HG03103 (cell line): ENCODE data around the gene SF1.

Source experiments
- ATAC-seq: cut with Tn5 transposase; IDR thresholded peaks from one replicate; pipeline ENCODE4 v1.9.1; 2021; ENCODE audit warnings: low read depth; ENCODE audit not compliant: unreplicated experiment

SF1 gene

GRCh38 chr11:64801561-64802369, 23.4 kb upstream of the SF1 start:
- no peak for ATAC-seq

DNA sequence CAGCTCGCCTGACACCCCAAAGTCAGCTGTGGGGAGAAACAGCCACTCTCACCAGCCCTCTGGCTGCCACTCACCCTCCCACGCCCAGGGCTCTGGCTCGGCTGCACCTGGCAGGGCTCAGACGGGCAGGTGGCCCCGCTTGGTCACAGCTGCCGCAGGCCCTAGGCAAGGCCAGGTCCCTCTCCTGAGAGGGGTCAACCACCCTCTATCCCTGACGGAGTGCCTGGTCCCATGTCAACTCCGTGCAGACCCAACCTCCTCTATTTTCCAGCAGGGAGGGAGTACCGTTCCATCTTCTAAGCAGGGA, 22.8 kb upstream of the SF1 start:
- ATAC-seq = no peak

- ATAC-seq = no peak
Observed at GRCh38 chr11:64800303-64801157, 22.2 kb upstream of the SF1 start.

DNA sequence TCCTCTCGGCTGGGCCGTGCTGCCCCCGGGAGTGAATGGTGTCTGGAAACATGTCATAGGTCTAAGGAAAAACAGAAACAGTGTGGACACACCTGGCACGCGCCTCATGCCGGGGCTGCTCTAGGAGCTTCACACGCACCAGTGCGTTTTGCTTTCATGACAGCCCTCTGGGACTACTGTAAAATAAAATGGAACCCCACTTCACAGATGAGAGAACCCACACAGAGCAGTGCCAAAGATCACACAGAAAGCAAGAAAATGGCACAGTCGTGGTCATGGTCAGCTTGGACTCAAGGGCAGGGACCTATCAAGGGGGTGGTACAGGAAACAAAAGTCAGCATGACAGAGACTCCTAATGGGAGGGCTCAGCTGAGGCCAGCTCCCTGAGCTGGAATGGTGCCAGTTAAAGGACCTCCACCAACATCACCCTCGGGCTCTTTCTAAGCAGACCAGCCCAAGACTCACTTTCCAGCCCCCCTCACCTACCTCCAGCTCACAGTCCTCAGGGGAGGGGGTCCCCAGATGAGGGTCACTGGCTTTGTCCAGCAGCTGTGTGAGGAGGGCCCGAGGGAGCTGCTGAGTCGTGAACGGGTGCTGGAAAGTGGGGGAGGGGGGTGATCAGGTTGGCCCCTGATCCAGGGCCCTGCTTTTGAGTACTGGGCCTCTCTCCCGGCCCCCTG, 21.4 kb upstream of the SF1 start:
- ATAC-seq = no peak

DNA sequence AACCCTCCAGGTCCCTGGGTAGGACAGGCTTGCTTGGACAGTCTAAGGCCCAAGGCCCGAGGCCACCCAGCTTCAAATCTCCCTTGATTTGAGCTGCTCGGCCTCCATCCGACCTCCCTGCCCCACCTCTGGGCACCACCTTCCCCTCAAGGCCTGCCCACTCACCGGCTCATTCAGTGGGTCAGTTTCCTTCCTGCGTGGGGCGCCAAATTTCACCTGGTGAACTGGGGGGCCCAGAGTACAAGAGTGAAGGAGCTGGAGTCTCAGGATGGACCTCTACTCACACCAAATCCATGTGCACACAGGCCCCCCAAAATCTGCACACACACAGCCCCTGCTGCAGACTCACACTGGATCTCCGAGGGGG, 20.9 kb upstream of the SF1 start:
- no peak for ATAC-seq

DNA sequence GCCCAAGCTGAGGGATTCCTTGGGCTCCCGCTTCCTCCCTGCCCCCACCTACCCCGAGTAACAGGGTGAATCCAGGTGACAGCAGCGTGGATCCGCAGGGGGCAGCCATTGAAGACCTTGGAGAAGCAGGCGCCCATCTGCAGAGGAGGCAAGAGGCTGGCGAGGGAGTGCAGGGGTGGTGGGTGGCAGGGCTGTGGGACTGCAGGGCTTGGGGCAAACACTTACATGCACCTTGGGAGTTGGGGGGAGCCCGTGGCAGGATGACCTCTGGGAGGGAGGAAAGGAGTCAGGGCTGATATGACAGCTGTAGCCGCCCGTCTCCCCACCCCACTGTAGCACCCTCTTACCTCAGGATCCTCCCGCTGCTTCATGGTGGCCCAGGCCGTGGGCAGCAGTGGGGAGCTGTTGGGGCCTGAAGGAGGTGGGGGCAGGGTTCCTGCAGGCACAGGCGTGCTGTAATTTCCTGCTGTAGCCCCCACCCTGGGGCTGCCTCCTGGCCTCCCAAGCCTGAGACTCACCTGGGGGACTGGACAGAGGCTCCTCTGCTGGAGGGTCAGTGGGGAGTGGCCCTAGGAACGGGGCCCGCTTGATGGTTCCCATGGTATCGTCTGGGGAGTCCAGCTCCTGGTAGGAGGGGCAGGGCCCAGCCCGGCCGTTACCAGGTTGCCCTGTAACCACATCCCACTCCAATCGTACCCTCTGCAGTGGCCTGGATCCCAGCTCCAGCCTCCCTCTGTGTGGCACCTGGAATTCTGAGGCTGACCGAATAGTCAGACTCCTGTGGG, 18.6 kb upstream of the SF1 start:
- ATAC-seq = no peak

GRCh38 chr11:64796047-64796756, 17.9 kb upstream of the SF1 start:
- ATAC-seq = no peak

DNA sequence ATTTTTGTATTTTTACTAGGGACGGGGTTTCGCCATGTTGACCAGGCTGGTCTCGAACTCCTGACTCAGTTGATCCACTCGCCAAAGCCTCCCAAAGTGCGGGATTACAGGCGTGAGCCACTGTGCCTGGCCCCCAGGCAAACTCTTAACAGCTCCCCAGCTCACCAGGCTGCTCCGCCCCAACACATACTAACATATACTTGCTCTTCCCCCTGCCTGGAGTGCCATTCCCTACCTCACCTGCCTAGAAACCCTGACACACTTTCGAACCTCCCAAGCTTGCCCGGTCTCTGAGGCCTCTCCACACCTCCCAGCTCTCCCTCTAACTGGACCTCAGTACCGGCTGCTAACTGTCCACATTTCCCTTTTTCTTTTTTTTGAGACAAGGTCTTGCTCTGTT, 16.2 kb upstream of the SF1 start:
- no peak for ATAC-seq

DNA sequence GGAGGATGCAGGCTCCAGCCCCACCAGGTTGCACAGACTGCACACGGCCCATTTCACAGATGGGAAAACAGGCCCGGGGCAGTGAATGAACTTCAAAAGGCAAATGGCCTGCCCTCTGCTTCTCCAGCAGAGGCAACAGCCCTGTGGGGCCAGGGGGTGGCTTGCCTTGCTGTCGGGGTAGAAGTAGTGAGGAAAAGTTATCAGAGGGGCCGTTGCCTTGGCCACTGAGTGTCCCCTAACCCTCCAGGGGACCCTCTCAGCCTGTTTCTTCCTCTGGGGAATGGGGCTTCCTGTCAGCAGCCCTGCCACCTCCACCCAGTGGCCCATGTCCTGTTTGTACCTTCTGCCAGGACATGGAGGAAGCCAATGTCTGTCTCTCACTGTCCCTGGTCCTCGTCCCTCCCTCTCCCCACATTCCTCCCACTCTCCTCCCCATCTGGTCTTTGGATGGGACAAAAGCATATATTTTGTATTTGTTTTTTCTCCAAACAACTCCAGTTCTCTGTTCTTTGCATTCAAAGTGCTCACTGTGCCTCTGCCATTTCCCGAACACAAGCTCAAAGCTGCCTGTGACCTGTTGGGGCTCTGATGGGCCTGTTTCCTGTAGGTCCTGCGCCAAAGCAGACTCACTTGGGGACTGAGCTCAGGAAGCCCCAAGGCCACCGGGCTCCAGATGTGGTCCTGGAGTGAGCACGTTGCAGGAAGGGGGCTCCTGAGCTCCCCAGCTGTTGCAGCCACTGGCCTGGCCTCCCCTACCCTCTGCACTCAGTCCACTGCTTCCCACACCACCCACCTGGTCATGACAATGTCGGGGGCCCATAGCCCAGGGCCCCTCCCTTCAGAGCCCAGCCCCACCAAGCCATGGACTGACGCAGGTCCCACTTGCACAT, 15.2 kb upstream of the SF1 start:
- ATAC-seq = no peak

DNA sequence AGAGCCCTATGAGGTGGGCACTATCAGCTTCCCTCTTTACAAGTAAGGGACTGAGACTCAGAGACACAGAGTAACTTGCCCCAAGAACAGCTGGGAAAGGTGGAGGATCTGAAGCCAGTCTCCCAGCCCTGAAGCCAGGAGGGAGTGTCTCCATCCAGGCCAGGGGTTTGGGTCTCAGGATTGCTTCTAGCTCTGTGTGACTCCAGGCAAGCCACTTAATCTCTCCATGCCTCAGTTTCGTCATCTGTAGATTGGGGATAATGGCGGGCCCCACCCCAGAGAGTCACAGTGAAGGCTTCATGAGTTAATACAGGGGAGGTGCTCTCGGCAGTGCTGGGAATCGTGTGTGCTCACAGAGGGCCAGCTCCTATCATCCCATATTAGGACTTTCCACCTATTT, 14.1 kb upstream of the SF1 start:
- ATAC-seq = no peak

DNA sequence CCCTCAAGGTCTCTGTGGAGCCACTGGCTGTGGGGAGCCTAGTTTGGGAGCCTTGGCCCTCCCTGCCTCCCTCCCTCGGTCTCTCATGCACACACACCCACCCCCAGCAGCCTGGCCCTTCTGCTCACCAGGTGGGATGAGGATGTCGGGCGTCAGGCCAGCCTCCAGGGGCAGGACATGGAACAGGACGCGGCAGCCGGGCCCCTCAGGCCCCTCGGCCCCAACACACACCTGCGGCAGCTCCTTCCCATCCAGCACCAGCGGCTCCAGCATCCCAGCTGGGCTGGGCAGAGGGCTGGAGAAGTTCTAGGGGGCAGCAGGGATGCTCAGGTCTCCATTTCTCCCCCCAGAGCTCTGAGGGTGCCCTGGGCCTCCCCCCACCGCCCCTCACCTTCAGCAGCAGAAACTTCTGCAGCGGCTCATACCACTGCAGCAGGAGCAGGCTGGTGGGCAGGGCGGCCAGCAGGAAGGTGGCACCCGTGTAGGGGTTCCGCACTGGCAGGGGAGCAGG, 13.5 kb upstream of the SF1 start:
- ATAC-seq = no peak

DNA sequence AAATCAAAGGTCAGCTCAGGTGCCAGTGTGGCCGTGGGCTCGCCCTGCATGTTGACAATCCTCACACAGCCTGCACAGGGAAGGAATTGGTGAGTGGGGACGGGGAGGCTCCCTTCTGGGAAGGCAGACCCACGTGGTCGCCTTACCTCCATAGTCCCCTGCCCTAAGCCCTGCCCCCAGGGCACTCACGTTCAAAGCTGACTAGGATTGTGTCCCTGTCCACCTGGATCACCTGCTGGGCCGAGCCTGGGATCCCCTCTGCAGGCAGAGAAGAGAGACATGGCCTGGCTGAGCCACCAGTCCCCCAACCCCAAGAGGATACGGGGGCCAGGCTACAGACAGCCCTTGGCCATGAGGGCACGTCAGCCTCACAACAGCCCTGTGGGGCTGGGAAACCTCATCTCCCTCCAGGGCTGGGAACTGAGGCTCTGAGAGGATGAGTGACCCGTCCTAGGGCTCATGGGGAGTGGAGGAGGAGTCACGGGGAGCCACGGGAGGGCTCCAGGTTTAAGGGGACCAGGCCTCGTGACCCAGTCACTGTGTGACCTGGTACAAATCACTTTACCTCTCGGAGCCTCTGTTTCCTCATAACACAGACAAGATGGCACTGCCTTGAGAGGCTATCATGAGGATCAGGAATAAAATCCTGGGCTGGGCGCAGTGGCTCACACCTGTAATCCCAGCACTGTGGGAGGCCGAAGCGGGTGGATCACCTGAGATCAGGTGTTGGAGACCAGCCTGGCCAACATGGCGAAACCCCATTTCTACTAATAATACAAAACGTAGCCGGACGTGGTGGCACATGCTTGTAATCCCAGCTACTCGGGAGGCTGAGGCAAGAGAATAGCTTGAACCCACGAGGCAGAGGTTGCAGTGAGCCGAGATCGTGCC, 12.1 kb upstream of the SF1 start:
- no peak for ATAC-seq

- no peak for ATAC-seq
Observed at GRCh38 chr11:64789331-64790204, 11.2 kb upstream of the SF1 start.

DNA sequence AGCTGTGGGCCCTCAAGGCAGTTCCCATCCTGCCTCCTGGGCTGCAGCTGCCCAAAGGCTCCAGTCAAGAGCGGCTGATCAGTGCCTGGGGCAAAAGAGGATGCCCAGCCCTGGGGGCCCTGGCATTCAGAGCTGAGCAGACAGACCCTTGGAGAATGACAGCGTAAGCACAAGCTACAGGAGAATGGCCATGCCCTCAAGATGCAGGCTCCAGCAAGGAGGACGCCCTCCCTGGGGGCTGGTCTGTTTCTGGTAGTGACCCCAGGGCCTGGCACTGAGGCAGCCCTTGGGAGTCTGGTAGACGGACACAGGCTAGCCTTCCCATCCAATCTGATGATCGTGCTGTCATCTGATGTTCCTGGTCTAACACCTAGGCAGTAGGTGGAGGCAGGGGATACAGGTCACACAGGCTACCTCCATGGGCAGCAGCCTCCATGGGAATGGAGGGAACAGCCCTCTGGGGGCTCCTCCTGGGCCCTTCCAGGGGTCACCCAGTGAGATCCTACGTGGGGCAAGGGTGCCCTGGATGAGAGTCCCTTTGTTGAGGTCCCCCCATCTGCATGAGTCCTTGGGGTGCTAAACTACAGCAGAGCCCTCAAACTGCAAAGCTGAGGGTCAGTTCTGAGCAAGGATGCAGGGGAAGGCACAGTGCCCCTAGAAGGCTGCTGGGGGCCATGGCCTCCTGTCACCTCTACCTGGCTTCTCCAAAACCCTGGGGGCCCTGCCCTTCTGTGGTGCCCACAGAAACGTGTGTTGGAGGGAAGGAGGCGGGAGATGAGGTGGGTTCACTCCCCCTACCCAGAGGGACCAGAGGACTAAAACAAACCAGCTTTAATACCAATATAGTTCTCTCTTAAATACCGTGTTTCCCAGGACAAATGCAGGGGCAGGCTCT, 10.2 kb upstream of the SF1 start:
- ATAC-seq = no peak

DNA sequence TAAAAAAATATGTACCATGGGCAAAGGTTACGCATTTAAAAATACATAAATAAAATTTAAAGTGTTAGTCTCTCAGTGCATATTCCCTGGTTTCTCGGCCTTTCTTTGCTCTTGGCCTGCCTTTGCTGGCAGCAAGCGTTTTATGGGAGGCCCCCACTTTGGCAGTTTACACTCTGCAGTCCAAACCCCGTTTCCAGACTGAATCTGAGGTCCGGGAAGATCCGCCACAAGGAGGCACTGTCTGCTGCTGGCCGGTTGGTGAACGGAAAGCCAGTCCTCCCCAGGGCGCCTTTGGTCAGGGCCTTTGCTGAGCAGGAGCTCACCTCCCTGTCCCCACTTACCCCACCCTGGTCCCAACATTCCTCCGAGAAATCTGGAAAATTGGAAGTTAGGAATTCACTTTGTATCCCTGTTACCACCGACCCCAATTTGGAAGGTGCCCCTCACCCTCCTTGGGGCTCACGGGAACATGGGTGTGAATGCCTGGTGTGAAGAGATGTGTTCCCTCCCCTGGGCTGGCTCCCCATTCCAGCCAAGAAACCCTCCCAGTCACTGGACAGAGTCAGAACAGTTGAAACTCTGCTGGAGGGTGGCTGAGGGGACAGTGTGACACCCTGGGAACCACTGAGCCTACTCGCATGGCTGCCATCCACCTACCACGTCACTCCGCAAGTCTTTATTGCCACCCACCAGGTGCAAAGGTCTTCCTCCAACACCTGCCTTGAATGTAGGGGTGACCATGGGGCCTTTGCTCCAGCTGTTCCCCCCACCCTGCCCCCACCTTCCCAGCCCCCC, 9.4 kb upstream of the SF1 start:
- ATAC-seq = no peak
